Glutamatergic neuron (in vitro differentiated cells): ENCODE data around the gene TRPV4. TPM values are rescaled to one million over a fixed set of nuclear protein-coding genes. Genes with fewer than 3 reads are reported as not detected.

Source experiments
- DNase-seq: peaks from one replicate; pipeline ENCODE4 v3.0.0; 2022
- H3K27ac Mint-ChIP-seq: one replicate; pipeline ENCODE4 v1.8.0; 2020; ENCODE audit warnings: mild to moderate bottlenecking, mixed read lengths, inconsistent platforms; ENCODE audit not compliant: unreplicated experiment
- H3K27me3 Mint-ChIP-seq: one replicate; pipeline ENCODE4 v1.8.0; 2020; ENCODE audit warnings: mild to moderate bottlenecking, moderate library complexity, mixed read lengths, inconsistent platforms; ENCODE audit not compliant: unreplicated experiment
- H3K36me3 Mint-ChIP-seq: one replicate; pipeline ENCODE4 v1.8.0; 2020; ENCODE audit warnings: mild to moderate bottlenecking, mixed read lengths, inconsistent platforms; ENCODE audit not compliant: unreplicated experiment
- H3K4me1 Mint-ChIP-seq: one replicate; pipeline ENCODE4 v1.8.0; 2020; ENCODE audit warnings: mild to moderate bottlenecking, low read depth, mixed read lengths, inconsistent platforms; ENCODE audit not compliant: unreplicated experiment
- H3K4me3 Mint-ChIP-seq: one replicate; pipeline ENCODE4 v1.8.0; 2020; ENCODE audit warnings: mild to moderate bottlenecking, mixed read lengths, inconsistent platforms; ENCODE audit not compliant: unreplicated experiment
- H3K9me3 Mint-ChIP-seq: one replicate; pipeline ENCODE4 v1.8.0; 2020; ENCODE audit warnings: mild to moderate bottlenecking, moderate library complexity, mixed read lengths, inconsistent platforms; ENCODE audit not compliant: unreplicated experiment
- CTCF ChIP-seq: fragments of 200-600 bp; sonication (generic); IDR thresholded peaks from one replicate; pipeline ENCODE4 v1.5.0; 2021; ENCODE audit not compliant: partially characterized antibody, unreplicated experiment
- total RNA-seq: library from RNA; stranded (reverse); fragmentation: NEBNext Ultra II Directional; extraction: Animal tissue kit (Norgen Biotek cat#: 25700); gene quantifications from one replicate; pipeline ENCODE4 v1.2.1, GENCODE V29; 2021; ENCODE audit not compliant: unreplicated experiment

TRPV4 gene
- total RNA-seq, 1 donor from 2014 or later: 0.17 TPM

DNA sequence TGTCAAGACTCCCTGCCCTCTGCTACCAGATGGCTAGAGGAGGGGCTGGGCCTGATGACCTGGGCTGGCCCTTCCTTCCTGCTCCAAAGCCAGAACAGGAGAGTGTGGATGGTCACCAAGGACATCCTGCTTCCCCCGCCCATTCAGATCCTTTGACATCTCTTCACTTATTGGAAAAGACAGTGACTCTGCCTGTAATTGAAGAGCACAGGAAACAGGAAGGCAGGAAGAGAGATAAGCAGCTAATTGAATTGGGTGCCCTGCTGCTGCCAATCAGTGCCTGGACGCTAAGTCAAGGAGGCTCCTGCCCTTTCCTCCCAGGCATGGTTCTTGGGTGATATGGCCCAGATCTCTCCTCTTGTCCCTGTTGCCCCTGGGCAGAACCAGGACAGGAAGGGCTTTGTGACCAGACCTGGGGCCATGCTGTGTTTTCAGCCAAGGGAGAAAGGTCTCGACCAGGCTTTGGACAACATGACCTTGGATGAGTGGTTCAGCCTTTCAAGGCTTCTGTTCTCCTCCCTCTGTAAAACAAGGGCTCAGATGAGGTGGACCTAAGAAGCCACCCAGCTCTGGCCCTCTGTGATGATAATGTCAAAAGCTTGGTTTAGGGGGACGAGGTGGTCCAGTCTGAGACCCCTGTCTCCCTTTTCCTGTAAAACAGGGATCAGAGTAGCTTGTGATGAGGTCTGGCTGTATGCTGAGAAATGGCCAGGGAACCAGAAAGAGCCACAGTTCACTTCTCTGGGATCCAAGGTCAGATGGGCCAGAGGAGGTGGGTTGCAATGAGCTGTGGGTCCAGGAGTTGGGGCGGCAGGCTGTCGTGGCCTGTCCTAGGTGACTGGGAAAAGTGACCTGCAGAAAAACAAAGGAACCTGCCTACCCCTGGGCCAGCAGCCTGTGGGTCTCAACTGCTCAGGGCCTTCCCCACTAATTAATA is 80.8 kb downstream of the TRPV4 start:
- peak; percentile 14 for DNase-seq
- peaks cover 1% of the 10 kb centered on the region for H3K27me3 Mint-ChIP-seq
- H3K4me3 Mint-ChIP-seq: no peak overlapping the region
- peak overlapping the region; percentile 22 for H3K27ac Mint-ChIP-seq
- peaks cover 16% of the 10 kb centered on the region for H3K4me1 Mint-ChIP-seq
- H3K36me3 Mint-ChIP-seq: peaks cover 14% of the 10 kb centered on the region
- TF ChIP-seq CTCF: no peak
- peaks cover 10% of the 10 kb centered on the region for H3K9me3 Mint-ChIP-seq

DNA sequence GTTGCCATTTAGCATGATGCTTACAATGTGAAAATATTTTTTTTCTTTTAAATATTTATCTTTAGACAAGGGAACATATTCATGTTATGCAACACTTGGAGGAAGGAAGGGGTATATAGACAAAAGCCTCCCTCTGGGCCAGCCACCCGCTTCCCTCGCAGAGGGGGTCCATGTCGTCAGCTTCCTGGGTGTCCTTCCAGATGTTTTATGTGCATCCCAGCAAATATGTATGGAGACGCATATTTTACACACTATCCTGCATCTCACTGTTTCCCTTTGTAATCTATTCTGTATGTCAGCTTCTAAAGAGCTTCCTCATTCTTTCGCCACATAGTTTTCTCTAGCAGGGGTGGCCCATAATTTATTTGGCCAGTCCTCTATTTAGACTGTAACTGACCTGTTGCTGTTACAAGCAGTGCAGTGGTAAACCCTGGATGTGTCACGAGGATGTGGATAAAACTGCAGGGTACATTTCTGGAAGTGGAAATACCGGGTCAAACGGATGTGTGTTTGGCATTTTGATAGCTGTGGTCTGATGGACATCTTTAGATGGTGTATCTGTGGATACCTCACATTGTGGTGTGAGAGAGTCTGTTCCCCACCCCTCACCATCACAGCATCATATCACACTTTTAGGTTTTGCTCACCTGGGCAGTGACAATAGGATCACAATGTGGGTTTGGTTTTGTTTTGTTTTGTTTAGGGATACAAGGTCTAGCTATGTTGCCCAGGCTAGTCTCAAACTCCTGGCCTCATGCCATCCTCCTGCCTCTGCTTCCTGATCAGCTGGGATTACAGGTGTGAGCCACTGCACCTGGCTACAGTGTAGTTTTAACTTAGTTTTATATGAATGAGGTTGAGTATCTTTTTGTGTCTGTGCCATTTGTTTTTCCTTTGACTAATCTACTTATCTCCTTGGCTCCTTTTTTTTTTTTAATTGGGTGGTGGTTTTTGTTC is 87.9 kb downstream of the TRPV4 start:
- Mint-ChIP-seq H3K27ac (no peak overlapping the region), H3K9me3 (peaks cover 1% of the 10 kb centered on the region), H3K4me1 (peaks cover 14% of the 10 kb centered on the region), H3K4me3 (no peak overlapping the region), H3K27me3 (peaks cover 2% of the 10 kb centered on the region), H3K36me3 (no peaks in the 10 kb centered on the region)
- DNase-seq: peak; percentile 5
- no peak for TF ChIP-seq CTCF

GRCh38 chr12:109744026-109744425 is 89.2 kb downstream of the TRPV4 start:
- Mint-ChIP-seq H3K27me3 (peaks cover 3% of the 10 kb centered on the region), H3K4me1 (peaks cover 21% of the 10 kb centered on the region), H3K4me3 (no peak overlapping the region), H3K36me3 (no peaks in the 10 kb centered on the region), H3K9me3 (peaks cover 1% of the 10 kb centered on the region), H3K27ac (no peak overlapping the region)
- no peak for TF ChIP-seq CTCF
- peak; percentile 5 for DNase-seq

GRCh38 chr12:109743076-109743910 is 89.9 kb downstream of the TRPV4 start:
- Mint-ChIP-seq H3K4me1 (peaks cover 25% of the 10 kb centered on the region), H3K9me3 (peaks cover 3% of the 10 kb centered on the region), H3K4me3 (no peak overlapping the region), H3K27me3 (peaks cover 5% of the 10 kb centered on the region), H3K27ac (no peak overlapping the region), H3K36me3 (no peaks in the 10 kb centered on the region)
- DNase-seq: peak; percentile 11
- TF ChIP-seq CTCF: no peak
